Osteoblast (primary cell): ENCODE results near the gene IFNAR2. TPM values are rescaled to one million over a fixed set of nuclear protein-coding genes. Genes with fewer than 3 reads are reported as not detected.

Experiments
- DNase-seq: peaks from one replicate; pipeline ENCODE4 v3.0.0; 2011; ENCODE audit warnings: low spot score, mixed read lengths; ENCODE audit not compliant: insufficient read length; ENCODE audit errors: missing footprints
- H2AFZ ChIP-seq: 2 replicates; pipeline ENCODE4 v1.6.0; 2011; ENCODE audit warnings: mild to moderate bottlenecking, low read length
- H3K27ac ChIP-seq: 2 replicates; pipeline ENCODE4 v1.5.1; 2011; ENCODE audit warnings: mild to moderate bottlenecking, low read depth, low read length, moderate library complexity
- H3K27me3 ChIP-seq: 2 replicates; pipeline ENCODE4 v1.6.0; 2012; ENCODE audit warnings: mild to moderate bottlenecking, control low read depth, inconsistent platforms, low read length, moderate library complexity; ENCODE audit not compliant: insufficient read depth
- H3K36me3 ChIP-seq: 2 replicates; pipeline ENCODE4 v1.5.1; 2011; ENCODE audit warnings: mild to moderate bottlenecking, low read length, control low read depth, moderate library complexity; ENCODE audit not compliant: insufficient read depth
- H3K4me1 ChIP-seq: 2 replicates; pipeline ENCODE4 v1.5.1; 2011; ENCODE audit warnings: mild to moderate bottlenecking, low read length, control low read depth, moderate library complexity; ENCODE audit not compliant: insufficient read depth
- H3K4me2 ChIP-seq: 2 replicates; pipeline ENCODE4 v1.6.0; 2011; ENCODE audit warnings: mild to moderate bottlenecking, low read length; ENCODE audit not compliant: insufficient read depth
- H3K4me3 ChIP-seq: fragments of 200-600 bp; sonication (generic); 3 replicates; pipeline ENCODE4 v1.5.1; 2012; ENCODE audit warnings: mild to moderate bottlenecking, low read length, inconsistent platforms; ENCODE audit not compliant: insufficient read depth
- H3K79me2 ChIP-seq: 2 replicates; pipeline ENCODE4 v1.6.0; 2012; ENCODE audit warnings: mild to moderate bottlenecking, low read length, control low read depth, inconsistent platforms; ENCODE audit not compliant: insufficient read depth
- H3K9me3 ChIP-seq: 2 replicates; pipeline ENCODE4 v1.5.1; 2011; ENCODE audit warnings: low read depth, low read length, control low read depth
- H4K20me1 ChIP-seq: 2 replicates; pipeline ENCODE4 v1.6.0; 2012; ENCODE audit warnings: mild to moderate bottlenecking, low read length, control low read depth; ENCODE audit not compliant: insufficient read depth
- total RNA-seq: library from RNA; depleted of rRNA; stranded (reverse); fragments of >200 nt; gene quantifications from 2 replicates; pipeline ENCODE4 v1.2.3, GENCODE V29; 2012
- TF ChIP-seq, protein P1 (sequence below): IDR thresholded peaks from 2 replicates; pipeline ENCODE4 v1.5.1; 2011; ENCODE audit warnings: mild to moderate bottlenecking, low read depth, low read length, moderate library complexity; ENCODE audit errors: extremely low read depth

IFNAR2 gene
- total RNA-seq, 1 donor = 4.0 TPM

DNA sequence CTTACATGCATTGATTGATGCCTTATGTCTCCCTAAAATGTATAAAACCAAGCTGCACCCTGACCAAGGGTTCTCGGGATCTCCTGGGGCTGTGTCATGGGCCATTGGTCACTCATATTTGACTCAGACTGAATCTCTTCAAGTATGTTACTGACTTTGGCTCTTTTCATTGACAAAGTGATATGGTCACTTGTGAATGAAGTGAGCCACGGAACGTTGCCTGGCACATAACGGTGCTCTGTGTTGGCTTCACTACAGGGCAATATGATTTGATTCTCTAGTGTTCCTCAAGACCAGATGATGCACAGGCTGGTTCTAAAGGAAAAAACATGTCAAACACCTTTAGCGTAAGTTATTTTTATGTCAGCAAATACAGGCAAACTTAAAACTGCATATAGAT lies 25.0 kb downstream of the IFNAR2 start:
- Histone ChIP-seq H3K36me3 (peaks cover 52% of the 10 kb centered on the region), H3K9me3 (no peaks in the 10 kb centered on the region), H3K79me2 (no peaks in the 10 kb centered on the region), H3K4me3 (no peak overlapping the region), H3K27ac (no peak overlapping the region), H3K27me3 (no peaks in the 10 kb centered on the region), H3K4me2 (no peak overlapping the region), H3K4me1 (peaks cover 11% of the 10 kb centered on the region), H4K20me1 (no peaks in the 10 kb centered on the region), H2AFZ (no peak overlapping the region)
- TF ChIP-seq, protein P1, sequence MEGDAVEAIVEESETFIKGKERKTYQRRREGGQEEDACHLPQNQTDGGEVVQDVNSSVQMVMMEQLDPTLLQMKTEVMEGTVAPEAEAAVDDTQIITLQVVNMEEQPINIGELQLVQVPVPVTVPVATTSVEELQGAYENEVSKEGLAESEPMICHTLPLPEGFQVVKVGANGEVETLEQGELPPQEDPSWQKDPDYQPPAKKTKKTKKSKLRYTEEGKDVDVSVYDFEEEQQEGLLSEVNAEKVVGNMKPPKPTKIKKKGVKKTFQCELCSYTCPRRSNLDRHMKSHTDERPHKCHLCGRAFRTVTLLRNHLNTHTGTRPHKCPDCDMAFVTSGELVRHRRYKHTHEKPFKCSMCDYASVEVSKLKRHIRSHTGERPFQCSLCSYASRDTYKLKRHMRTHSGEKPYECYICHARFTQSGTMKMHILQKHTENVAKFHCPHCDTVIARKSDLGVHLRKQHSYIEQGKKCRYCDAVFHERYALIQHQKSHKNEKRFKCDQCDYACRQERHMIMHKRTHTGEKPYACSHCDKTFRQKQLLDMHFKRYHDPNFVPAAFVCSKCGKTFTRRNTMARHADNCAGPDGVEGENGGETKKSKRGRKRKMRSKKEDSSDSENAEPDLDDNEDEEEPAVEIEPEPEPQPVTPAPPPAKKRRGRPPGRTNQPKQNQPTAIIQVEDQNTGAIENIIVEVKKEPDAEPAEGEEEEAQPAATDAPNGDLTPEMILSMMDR = no peak
- no peak for DNase-seq

- Histone ChIP-seq H3K4me1 (peaks cover 12% of the 10 kb centered on the region), H3K4me2 (no peak overlapping the region), H3K36me3 (peaks cover 47% of the 10 kb centered on the region), H4K20me1 (no peaks in the 10 kb centered on the region), H3K9me3 (no peaks in the 10 kb centered on the region), H3K4me3 (no peak overlapping the region), H3K27ac (no peak overlapping the region), H2AFZ (no peak overlapping the region), H3K79me2 (no peaks in the 10 kb centered on the region), H3K27me3 (no peaks in the 10 kb centered on the region)
- no peak for DNase-seq
- TF ChIP-seq, protein P1 = no peak
These were observed 25.7 kb downstream of the IFNAR2 start for GRCh38 chr21:33255404-33255803.

- H3K9me3 ChIP-seq = no peaks in the 10 kb centered on the region
- H2AFZ ChIP-seq = no peak overlapping the region
- H3K4me1 ChIP-seq = peaks cover 12% of the 10 kb centered on the region
- H3K79me2 ChIP-seq = no peaks in the 10 kb centered on the region
- DNase-seq = no peak
- no peak overlapping the region for H3K4me2 ChIP-seq
- peaks cover 43% of the 10 kb centered on the region for H3K36me3 ChIP-seq
- TF ChIP-seq, protein P1 = no peak
- no peaks in the 10 kb centered on the region for H3K27me3 ChIP-seq
- no peaks in the 10 kb centered on the region for H4K20me1 ChIP-seq
- H3K4me3 ChIP-seq = no peak overlapping the region
- no peak overlapping the region for H3K27ac ChIP-seq
These were observed 26.3 kb downstream of the IFNAR2 start for GRCh38 chr21:33256019-33256418.

DNA sequence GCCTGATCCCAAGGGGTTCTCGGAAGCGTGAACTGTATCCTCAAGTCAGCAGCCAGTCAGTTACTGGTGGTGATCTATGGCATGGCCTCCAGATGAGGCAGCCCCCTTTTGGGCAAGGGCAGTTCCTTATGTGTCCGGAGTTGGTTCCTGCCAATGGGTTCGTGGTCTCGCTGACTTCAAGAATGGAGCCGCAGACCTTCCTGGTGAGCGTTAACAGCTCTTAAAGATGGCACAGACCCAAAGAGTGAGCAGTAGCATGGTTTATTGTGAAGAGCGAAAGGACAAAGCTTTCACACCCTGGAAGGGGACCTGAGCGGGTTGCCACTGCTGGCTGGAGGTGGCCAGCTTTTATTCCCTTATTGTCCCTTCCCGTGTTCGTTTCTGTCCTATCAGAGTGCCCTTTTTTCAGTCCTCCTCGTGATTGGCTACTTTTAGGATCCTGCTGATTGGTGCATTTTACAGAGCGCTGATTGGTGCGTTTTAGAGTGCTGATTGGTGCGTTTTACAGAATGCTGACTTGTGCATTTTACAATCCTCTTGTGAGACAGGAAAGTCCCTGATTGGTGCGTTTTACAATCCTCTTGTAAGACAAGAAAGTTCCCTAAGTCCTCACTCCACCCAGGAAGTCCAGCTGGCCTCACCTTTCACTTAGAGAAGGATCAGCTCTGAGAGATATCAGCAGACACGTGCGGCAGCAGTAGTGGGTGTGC lies 27.5 kb downstream of the IFNAR2 start:
- Histone ChIP-seq H3K27ac (no peak overlapping the region), H3K4me3 (no peak overlapping the region), H4K20me1 (no peaks in the 10 kb centered on the region), H3K9me3 (no peaks in the 10 kb centered on the region), H2AFZ (no peak overlapping the region), H3K27me3 (no peaks in the 10 kb centered on the region), H3K36me3 (peaks cover 42% of the 10 kb centered on the region), H3K4me2 (no peak overlapping the region), H3K79me2 (no peaks in the 10 kb centered on the region), H3K4me1 (peaks cover 15% of the 10 kb centered on the region)
- TF ChIP-seq, protein P1 = no peak
- DNase-seq = no peak
